H1 (cell line): ENCODE measurements around the gene SLC25A6. TPM values are rescaled to one million over a fixed set of nuclear protein-coding genes. Genes with fewer than 3 reads are reported as not detected.

Experiments
- CTCF ChIA-PET: fragments of 300-600 bp; sonication (Branson Sonifier 250); formaldehyde crosslinking; loops from one replicate; lab custom pipeline; 2021; ENCODE audit not compliant: partially characterized antibody; lab: Charles Lee
- POLR2A ChIA-PET: fragments of 300-600 bp; sonication (Branson Sonifier 250); formaldehyde crosslinking; loops from one replicate; lab custom pipeline; 2021; ENCODE audit warnings: inconsistent platforms; ENCODE audit not compliant: partially characterized antibody; lab: Charles Lee
- DNase-seq, 2 experiments: peaks; one replicate each; pipeline versions ENCODE4 v3.0.0 to v3.0.0-alpha.2; 2010 to 2022; ENCODE audit warnings: low spot score in 2 of 2, low read depth in 1 of 2, mixed read lengths in 1 of 2
- FAIRE-seq: peaks from 2 replicates; lab custom pipeline; 2011; peaks lifted over from hg19 to GRCh38; lab: Jason Lieb, UNC
- H2AFZ ChIP-seq: 2 replicates; pipeline ENCODE4 v1.8.1; 2012; ENCODE audit warnings: low read length, inconsistent platforms
- H2AK5ac ChIP-seq: 2 replicates; pipeline ENCODE4 v1.6.1; 2013; ENCODE audit warnings: low read depth, low read length
- H2BK120ac ChIP-seq: replicated peaks from 2 replicates; pipeline ENCODE3; 2013; ENCODE audit warnings: low read depth, low read length, inconsistent platforms
- H2BK12ac ChIP-seq: 2 replicates; pipeline ENCODE4 v1.6.1; 2013; ENCODE audit warnings: low read depth, low read length
- H2BK15ac ChIP-seq: 2 replicates; pipeline ENCODE4 v1.6.1; 2013; ENCODE audit warnings: low read length
- H2BK20ac ChIP-seq: 2 replicates; pipeline ENCODE4 v1.6.1; 2013; ENCODE audit warnings: low read length
- H2BK5ac ChIP-seq: 2 replicates; pipeline ENCODE4 v1.6.1; 2013; ENCODE audit warnings: low read depth, low read length
- H3K14ac ChIP-seq: 2 replicates; pipeline ENCODE4 v1.6.1; 2013; ENCODE audit warnings: inconsistent platforms; ENCODE audit not compliant: insufficient read length
- H3K18ac ChIP-seq: 2 replicates; pipeline ENCODE4 v1.6.1; 2013; ENCODE audit warnings: low read length; ENCODE audit errors: extremely low read depth
- H3K23ac ChIP-seq: 2 replicates; pipeline ENCODE4 v1.6.1; 2013; ENCODE audit warnings: inconsistent platforms; ENCODE audit not compliant: insufficient read length
- H3K23me2 ChIP-seq: 2 replicates; pipeline ENCODE4 v1.6.1; 2013; ENCODE audit warnings: low read depth, low read length
- H3K27ac ChIP-seq: 2 replicates; pipeline ENCODE4 v1.6.1; 2011; ENCODE audit warnings: low read depth, low read length, inconsistent platforms
- H3K27me3 ChIP-seq, 4 experiments: replicated peaks in 1 of 4; 1 replicate in 1 of 4; 2 replicates in 3 of 4; pipeline versions ENCODE4 v1.6.1 to v1.8.1; 2011 to 2013; ENCODE audit warnings: low read length in 3 of 4, mild to moderate bottlenecking in 3 of 4, inconsistent platforms in 2 of 4, mixed read lengths in 2 of 4, moderate library complexity in 1 of 4; ENCODE audit not compliant: control insufficient read depth in 3 of 4, insufficient read depth in 3 of 4; ENCODE audit errors: extremely low read depth in 1 of 4
- H3K36me3 ChIP-seq, 4 experiments: 2 replicates each; pipeline versions ENCODE4 v1.6.1 to v1.8.1; 2011 to 2013; ENCODE audit warnings: mild to moderate bottlenecking in 4 of 4, low read length in 3 of 4, moderate library complexity in 2 of 4, control low read depth in 1 of 4, inconsistent platforms in 1 of 4; ENCODE audit not compliant: insufficient read depth in 4 of 4, control insufficient read depth in 2 of 4
- H3K4ac ChIP-seq: replicated peaks from 2 replicates; pipeline ENCODE3; 2013; ENCODE audit warnings: low read length, low read depth, mixed read lengths, inconsistent platforms; ENCODE audit not compliant: insufficient read length
- H3K4me1 ChIP-seq, 4 experiments: replicated peaks in 1 of 4; 1 replicate in 1 of 4; 2 replicates in 3 of 4; pipeline versions ENCODE4 v1.6.1 to v1.8.1; 2011 to 2013; ENCODE audit warnings: low read length in 3 of 4, inconsistent platforms in 2 of 4, mixed read lengths in 1 of 4; ENCODE audit not compliant: insufficient read depth in 4 of 4, control insufficient read depth in 3 of 4
- H3K4me2 ChIP-seq, 2 experiments: 2 replicates each; pipeline versions ENCODE4 v1.6.1 to v1.8.1; 2011 to 2013; ENCODE audit warnings: low read depth in 2 of 2, low read length in 2 of 2, control low read depth in 1 of 2, inconsistent platforms in 1 of 2, mild to moderate bottlenecking in 1 of 2; ENCODE audit not compliant: insufficient read depth in 1 of 2
- H3K4me3 ChIP-seq, 4 experiments: fragments of 200-600, 300-600 bp in 1 of 4; sonication (generic), shearing (Covaris generic), sonication (Bioruptor Twin) in 1 of 4; 2 replicates each; pipeline versions ENCODE4 v1.5.1 to v1.8.1; 2011 to 2016; ENCODE audit warnings: low read length in 4 of 4, low read depth in 3 of 4, control low read depth in 2 of 4, inconsistent platforms in 2 of 4, mild to moderate bottlenecking in 2 of 4, mixed read lengths in 1 of 4, moderate library complexity in 1 of 4; ENCODE audit not compliant: insufficient read depth in 2 of 4; ENCODE audit errors: extremely low read depth in 1 of 4
- H3K56ac ChIP-seq: replicated peaks from 2 replicates; pipeline ENCODE3; 2013; ENCODE audit warnings: low read depth, mild to moderate bottlenecking, mixed read lengths, low read length, inconsistent platforms; ENCODE audit not compliant: insufficient read length
- H3K79me1 ChIP-seq: 2 replicates; pipeline ENCODE4 v1.6.1; 2013; ENCODE audit warnings: low read depth, low read length, control low read depth
- H3K79me2 ChIP-seq, 2 experiments: 2 replicates each; pipeline versions ENCODE4 v1.6.1 to v1.8.1; 2012 to 2013; ENCODE audit warnings: low read length in 2 of 2, mild to moderate bottlenecking in 2 of 2, inconsistent platforms in 1 of 2; ENCODE audit not compliant: insufficient read depth in 2 of 2, control insufficient read depth in 1 of 2
- H3K9ac ChIP-seq, 4 experiments: replicated peaks in 1 of 4; 1 replicate in 1 of 4; 2 replicates in 3 of 4; pipeline versions ENCODE4 v1.6.1 to v1.8.1; 2011 to 2013; ENCODE audit warnings: low read depth in 3 of 4, low read length in 3 of 4, control low read depth in 2 of 4, mild to moderate bottlenecking in 2 of 4, moderate library complexity in 2 of 4, inconsistent platforms in 1 of 4; ENCODE audit errors: extremely low read depth in 1 of 4
- H3K9me3 ChIP-seq, 2 experiments: 2 replicates each; pipeline versions ENCODE4 v1.6.1 to v1.8.1; 2012 to 2013; ENCODE audit warnings: mild to moderate bottlenecking in 2 of 2, moderate library complexity in 2 of 2, control low read depth in 1 of 2, inconsistent platforms in 1 of 2, low read depth in 1 of 2, low read length in 1 of 2, mixed read lengths in 1 of 2; ENCODE audit not compliant: insufficient read depth in 2 of 2
- H4K20me1 ChIP-seq, 2 experiments: replicated peaks in 1 of 2; 2 replicates each; pipeline versions ENCODE3 to v1.8.1; 2011 to 2013; ENCODE audit warnings: inconsistent platforms in 2 of 2, low read length in 2 of 2, mild to moderate bottlenecking in 1 of 2; ENCODE audit not compliant: insufficient read depth in 2 of 2, control insufficient read depth in 1 of 2
- H4K5ac ChIP-seq: 2 replicates; pipeline ENCODE4 v1.6.1; 2013; ENCODE audit warnings: low read length, low read depth, mixed read lengths, inconsistent platforms; ENCODE audit not compliant: insufficient read length
- H4K8ac ChIP-seq: 2 replicates; pipeline ENCODE4 v1.8.0; 2013; ENCODE audit warnings: mild to moderate bottlenecking, moderate library complexity, low read length, inconsistent platforms; ENCODE audit not compliant: insufficient read depth; ENCODE audit errors: extremely low read depth
- H4K91ac ChIP-seq: replicated peaks from 2 replicates; pipeline ENCODE3; 2013; ENCODE audit warnings: low read length, mixed read lengths, inconsistent platforms; ENCODE audit not compliant: insufficient read length
- CHD2 ChIP-seq: IDR thresholded peaks from 2 replicates; pipeline ENCODE4 v1.6.1; 2012; ENCODE audit warnings: low read length, improper control_type of control experiment
- CTBP2 ChIP-seq: IDR thresholded peaks from 2 replicates; pipeline ENCODE4 v1.7.0; 2011; ENCODE audit warnings: borderline replicate concordance, mild to moderate bottlenecking, moderate library complexity, mixed read lengths, low read length; ENCODE audit not compliant: insufficient read depth, insufficient read length
- KDM1A ChIP-seq: fragments of 200-600, 300-600 bp; sonication (generic); IDR thresholded peaks from 2 replicates; pipeline ENCODE4 v1.7.1; 2016; ENCODE audit warnings: mild to moderate bottlenecking, low read length, borderline replicate concordance
- KDM5A ChIP-seq: fragments of 200-600 bp; IDR thresholded peaks from 2 replicates; pipeline ENCODE4 v1.7.1; 2012; ENCODE audit warnings: mild to moderate bottlenecking, low read length, inconsistent platforms, mixed read lengths
- POLR2AphosphoS5 ChIP-seq: IDR thresholded peaks from 2 replicates; pipeline ENCODE4 v1.6.1; 2011; ENCODE audit warnings: low read depth, low read length
- RFX5 ChIP-seq: IDR thresholded peaks from 2 replicates; pipeline ENCODE4 v1.6.1; 2011; ENCODE audit warnings: low read depth, low read length, improper control_type of control experiment, borderline replicate concordance
- SAP30 ChIP-seq: fragments of 300-600 bp; sonication (generic); IDR thresholded peaks from 2 replicates; pipeline ENCODE4 v1.7.1; 2012; ENCODE audit warnings: low read length, moderate library complexity, mild to moderate bottlenecking, inconsistent platforms; ENCODE audit not compliant: insufficient read depth, insufficient replicate concordance
- USF2 ChIP-seq: IDR thresholded peaks from 2 replicates; pipeline ENCODE4 v1.6.1; 2011; ENCODE audit warnings: low read length, improper control_type of control experiment
- WGBS, 2 experiments: shearing (Covaris generic) in 1 of 2; methylation state at CpG; one replicate each; pipeline versions ENCODE4 v1.1.6 to v1.1.7; 2013 to 2015; ENCODE audit warnings: low lambda C conversion rate in 2 of 2, mixed read lengths in 2 of 2, inconsistent platforms in 1 of 2, low coverage in 1 of 2, missing lambda C conversion rate in 1 of 2; ENCODE audit not compliant: insufficient replicate concordance in 2 of 2, insufficient coverage in 1 of 2, insufficient read length in 1 of 2; ENCODE audit errors: extremely low coverage in 1 of 2, missing lambda C conversion rate in 1 of 2; 5-methylcytosine and 5-hydroxymethylcytosine counted together
- polyA plus RNA-seq, 7 experiments: library from polyadenylated mRNA; depleted of rRNA in 3 of 7; stranded (reverse) in 5 of 7; unstranded in 2 of 7; fragments of >200 nt in 5 of 7; fragments of 200-250 nt in 2 of 7; gene quantifications; 1 replicate in 5 of 7; 2 replicates in 1 of 7; 4 replicates in 1 of 7; pipeline versions ENCODE4 v1.2.1 to v1.2.3, GENCODE V29; 2011 to 2013; ENCODE audit warnings: missing spikeins in 2 of 7, mixed read lengths in 2 of 7
- total RNA-seq: library from RNA; stranded (reverse); fragmentation: NEBNext Ultra II Directional; extraction: Animal tissue kit (Norgen Biotek cat#: 25700); gene quantifications from 2 replicates; pipeline ENCODE4 v1.2.1, GENCODE V29; 2021

SLC25A6 gene
- total and polyA plus RNA-seq, 2 of the 8 experiments (the other 6 are each of a cell fraction or from before 2014, with no cell fraction given), result 487 to 1,220 TPM

- peaks cover 34 to 71% (median 59%) of the 10 kb centered on the region in 4 experiments for H3K36me3 ChIP-seq
- POLR2A ChIA-PET, result no interaction called here
These were observed 25.2 kb upstream of the SLC25A6 start for GRCh38 chrX:1416965-1417760.

More at GRCh38 chrX:1416965-1417760, 25.2 kb upstream of the SLC25A6 start:
- H3K18ac ChIP-seq, result no peak overlapping the region
- CTCF ChIA-PET, result no interaction called here
- no peak overlapping the region for H4K91ac ChIP-seq
- H3K23me2 ChIP-seq, result 0 out of 2 replicates have a peak, but pooled peaks cover 4% of the 10 kb centered on the region
- TF ChIP-seq POLR2AphosphoS5 (peak; percentile 25; the same call in 1 of the 2 replicates), KDM1A (no peak), KDM5A (no peak), USF2 (no peak), CHD2 (no peak), SAP30 (no peak), RFX5 (no peak), CTBP2 (no peak)
- H3K4me1 ChIP-seq, result no peaks in the 10 kb centered on the region
- no peak overlapping the region for H3K9ac ChIP-seq
- no peak overlapping the region for H2BK120ac ChIP-seq
- no peak overlapping the region for H3K56ac ChIP-seq
- no peak overlapping the region for H3K14ac ChIP-seq
- DNase-seq, result no peak
- no peak overlapping the region for H4K8ac ChIP-seq
- no peak overlapping the region for H3K4ac ChIP-seq
- H4K5ac ChIP-seq, result no peak overlapping the region
- peak overlapping the region; percentile 83; the same call in 1 of the 2 replicates for H2BK15ac ChIP-seq
- no peak overlapping the region for H2AK5ac ChIP-seq
- peaks cover 2% of the 10 kb centered on the region for H3K79me1 ChIP-seq
- no peaks in the 10 kb centered on the region for H3K27me3 ChIP-seq
- no peak overlapping the region for H3K4me3 ChIP-seq
- FAIRE-seq, result no peak
- no peak overlapping the region for H2BK20ac ChIP-seq
- H3K79me2 ChIP-seq, result no peaks in the 10 kb centered on the region; a peak in 1 of 4 replicates
- 66% methylated on average over 14 of the region's 14 CpGs; no CpG with 5 or more reads in 1 of the 2 experiments for WGBS, 2 experiments
- H2BK12ac ChIP-seq, result no peak overlapping the region
- H3K4me2 ChIP-seq, result no peak overlapping the region
- H3K27ac ChIP-seq, result no peak overlapping the region
- H3K23ac ChIP-seq, result no peak overlapping the region
- H2BK5ac ChIP-seq, result peak overlapping the region; percentile 1; the same call in 1 of the 2 replicates
- peaks cover 6 to 28% of the 10 kb centered on the region in 2 experiments for H4K20me1 ChIP-seq
- no peak overlapping the region for H2AFZ ChIP-seq
- peaks cover 0 to 4% of the 10 kb centered on the region in 2 experiments; a peak in 1 of 4 replicates for H3K9me3 ChIP-seq
